HEK293T (cell line): ENCODE measurements around the gene TIMM29.

ENCODE experiments used
- CTCF ChIA-PET: fragments of 350-600 bp; formaldehyde crosslinking; extraction: SDS; loops from one replicate; lab custom pipeline; 2021; ENCODE audit warnings: antibody characterized with exemption, inconsistent platforms; lab: Yijun Ruan, JAX
- POLR2A ChIA-PET: fragments of 350-600 bp; formaldehyde crosslinking; extraction: SDS; loops from one replicate; lab custom pipeline; 2020; ENCODE audit warnings: antibody characterized with exemption, inconsistent platforms; lab: Yijun Ruan, JAX
- DNase-seq: peaks from one replicate; pipeline ENCODE4 v3.0.0; 2012; ENCODE audit warnings: mixed read lengths; ENCODE audit errors: extremely low spot score
- ARNT ChIP-seq: fragments of 450-650 bp; IDR thresholded peaks from 2 replicates; pipeline ENCODE4 v1.6.1; 2017; ENCODE audit warnings: mild to moderate bottlenecking
- BHLHE40 ChIP-seq: fragments of 450-650 bp; IDR thresholded peaks from 2 replicates; pipeline ENCODE4 v1.6.1; 2016; ENCODE audit warnings: mild to moderate bottlenecking, moderate library complexity, borderline replicate concordance
- CTBP1 ChIP-seq: fragments of 450-650 bp; IDR thresholded peaks from 2 replicates; pipeline ENCODE4 v1.6.1; 2016; ENCODE audit warnings: borderline replicate concordance
- ELF4 ChIP-seq: fragments of 450-650 bp; IDR thresholded peaks from 2 replicates; pipeline ENCODE4 v1.6.1; 2017; ENCODE audit warnings: antibody characterized with exemption
- FOXA1 ChIP-seq: fragments of 450-650 bp; IDR thresholded peaks from 2 replicates; pipeline ENCODE4 v1.6.1; 2016; ENCODE audit warnings: mild to moderate bottlenecking
- FOXK2 ChIP-seq: fragments of 450-650 bp; IDR thresholded peaks from 2 replicates; pipeline ENCODE4 v1.6.1; 2016; ENCODE audit warnings: mild to moderate bottlenecking
- L3MBTL2 ChIP-seq: fragments of 450-650 bp; conservative IDR thresholded peaks from 2 replicates; pipeline ENCODE4 v1.6.1; 2016; ENCODE audit warnings: mild to moderate bottlenecking
- LEF1 ChIP-seq: fragments of 450-650 bp; IDR thresholded peaks from 2 replicates; pipeline ENCODE4 v1.6.1; 2017; ENCODE audit warnings: mild to moderate bottlenecking, borderline replicate concordance
- NFRKB ChIP-seq: fragments of 450-650 bp; IDR thresholded peaks from 2 replicates; pipeline ENCODE4 v1.6.1; 2016; ENCODE audit warnings: mild to moderate bottlenecking, moderate library complexity
- PKNOX1 ChIP-seq: fragments of 450-650 bp; IDR thresholded peaks from 2 replicates; pipeline ENCODE4 v1.6.1; 2016
- SP1 ChIP-seq: fragments of 450-650 bp; IDR thresholded peaks from 2 replicates; pipeline ENCODE4 v1.6.1; 2017
- SUZ12 ChIP-seq: fragments of 450-650 bp; IDR thresholded peaks from 2 replicates; pipeline ENCODE4 v1.6.1; 2016; ENCODE audit warnings: mild to moderate bottlenecking
- ZNF384 ChIP-seq: fragments of 450-650 bp; IDR thresholded peaks from 2 replicates; pipeline ENCODE4 v1.6.1; 2016

The TIMM29 gene

GRCh38 chr19:10971107-10971726, 42.6 kb downstream of the TIMM29 start:
- ChIA-PET POLR2A (no interaction called here), CTCF (interaction anchor here (0.7 kb wide), 1 partner anchor 15 kb away, joined by 3 read pairs; no protein-coding TSS in a partner anchor)
- TF ChIP-seq PKNOX1 (peak; percentile 38), BHLHE40 (no peak), NFRKB (no peak), ZNF384 (peak; percentile 71)

GRCh38 chr19:10975374-10976130, 46.9 kb downstream of the TIMM29 start:
- POLR2A ChIA-PET, result no interaction called here
- DNase-seq, result no peak

More at GRCh38 chr19:10971107-10971726, 42.6 kb downstream of the TIMM29 start:
- no peak for DNase-seq

GRCh38 chr19:10976131-10976892, 47.7 kb downstream of the TIMM29 start:
- TF ChIP-seq CTBP1 (no peak), PKNOX1 (no peak), LEF1 (no peak), ELF4 (no peak), FOXA1 (no peak), ARNT (no peak), ZNF384 (0 out of 2 replicates have a peak, but pooled peaks have one; percentile 8)
- DNase-seq, result no peak
- ChIA-PET CTCF (interaction anchor here (0.5 to 0.6 kb wide), 2 partner anchors 95 to 113 kb away, joined by 3 read pairs; partner anchors contain the start of gene LDLR), POLR2A (interaction anchor here (1.1 to 1.4 kb wide), 2 partner anchors 13 to 16 kb away, joined by 3 read pairs; partner anchors contain the start of gene SMARCA4)

More at GRCh38 chr19:10975374-10976130, 46.9 kb downstream of the TIMM29 start:
- TF ChIP-seq NFRKB, result no peak
- TF ChIP-seq SP1, result no peak
- TF ChIP-seq SUZ12, result no peak
- no peak for TF ChIP-seq ELF4
- no peak for TF ChIP-seq FOXK2
- TF ChIP-seq FOXA1, result no peak
- CTCF ChIA-PET, result interaction anchor here (0.6 kb wide), 1 partner anchor 114 kb away, joined by 3 read pairs; the partner anchor contains the start of gene LDLR

GRCh38 chr19:10977742-10978092, 49.1 kb downstream of the TIMM29 start:
- TF ChIP-seq SUZ12 (no peak), L3MBTL2 (no peak), PKNOX1 (no peak)
- POLR2A ChIA-PET, result interaction anchor here (1.0 kb wide), 1 partner anchor 19 kb away, joined by 3 read pairs; no protein-coding TSS in a partner anchor
- CTCF ChIA-PET, result interaction anchor here (0.6 kb wide), 1 partner anchor 549 kb away, joined by 3 read pairs; no protein-coding TSS in a partner anchor
- DNase-seq, result no peak
